Measurements from ENCODE around the gene BCL6. TPM values are rescaled to one million over a fixed set of nuclear protein-coding genes. Genes with fewer than 3 reads are reported as not detected.

Gene BCL6
- total and polyA plus RNA-seq, 9 of the 15 experiments (the other 6 are each of a cell fraction or from before 2014, with no cell fraction given): 0.08 to 3.5 (median 1.6) TPM

DNA sequence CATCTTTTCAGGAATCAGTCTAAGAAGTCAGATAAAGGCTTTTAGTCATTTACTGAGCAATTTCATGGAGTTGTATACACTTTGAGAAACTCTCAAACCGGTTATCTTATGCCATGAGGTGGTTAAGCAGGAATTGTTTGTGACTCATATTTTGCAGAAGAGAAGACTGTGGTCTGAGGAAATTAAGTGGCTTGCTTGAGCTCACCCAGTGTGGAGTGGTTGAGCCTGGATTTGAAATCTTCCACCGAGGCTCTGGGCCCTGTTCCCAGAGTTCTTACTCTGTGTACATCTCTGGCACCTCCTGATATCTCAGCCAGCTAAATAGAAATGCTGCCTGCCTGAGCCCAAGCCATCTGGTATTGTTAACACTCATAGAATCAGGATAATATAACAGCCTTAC is 37.8 kb upstream of the BCL6 start:
- no peak overlapping the region for H3K4me3 ChIP-seq

More for the DNA sequence above, 37.8 kb upstream of the BCL6 start:
- Histone ChIP-seq H3K36me3 (ENCODE audit: control insufficient read depth, insufficient read depth, low read length) (no peaks in the 10 kb centered on the region), H3K4me1 (replicated peaks in 1 of 2; ENCODE audit: control insufficient read depth in 2 of 2, insufficient read depth in 2 of 2, low read length in 2 of 2) (no peaks in the 10 kb centered on the region), H3K9ac (ENCODE audit: insufficient read depth in 1 of 2, low read depth in 2 of 2, low read length in 2 of 2) (no peak overlapping the region), H3K79me2 (ENCODE audit: control insufficient read depth, insufficient read depth, low read length) (no peaks in the 10 kb centered on the region), H4K20me1 (replicated peaks; ENCODE audit: control insufficient read depth, insufficient read depth, low read length) (no peaks in the 10 kb centered on the region), H3K9me1 (ENCODE audit: control insufficient read depth, insufficient read depth, low read length) (no peaks in the 10 kb centered on the region), H2AFZ (ENCODE audit: low read depth, low read length) (no peak overlapping the region), H3K4me2 (ENCODE audit: insufficient read depth, low read length) (no peak overlapping the region), H3K27me3 (ENCODE audit: control insufficient read depth in 2 of 2, insufficient read depth in 2 of 2, low read length in 2 of 2) (peaks cover 0 to 2% of the 10 kb centered on the region in 2 experiments; a peak in 3 of 5 replicates), H3K9me3 (replicated peaks; ENCODE audit: control insufficient read depth, insufficient read depth, low read depth, low read length) (no peaks in the 10 kb centered on the region), H3K27ac (ENCODE audit: extremely low read depth, low read depth, low read length) (no peak overlapping the region)
- FAIRE-seq: no peak
- WGBS (ENCODE audit: insufficient coverage, low coverage, missing lambda C conversion rate): 0% methylated on average over 2 of the region's 2 CpGs
- POLR2A ChIA-PET: no interaction called here
- no peak for ATAC-seq
- no peak for DNase-seq (ENCODE audit: extremely low read depth in 1 of 4, low spot score in 3 of 4)
- intact Hi-C loops (cut with micrococcal nuclease) (no loop called here), in situ Hi-C loops (cut with MboI) (no loop called here)
- BruUV-seq (replicated peaks): no TSS peak
- TF ChIP-seq, protein P1, sequence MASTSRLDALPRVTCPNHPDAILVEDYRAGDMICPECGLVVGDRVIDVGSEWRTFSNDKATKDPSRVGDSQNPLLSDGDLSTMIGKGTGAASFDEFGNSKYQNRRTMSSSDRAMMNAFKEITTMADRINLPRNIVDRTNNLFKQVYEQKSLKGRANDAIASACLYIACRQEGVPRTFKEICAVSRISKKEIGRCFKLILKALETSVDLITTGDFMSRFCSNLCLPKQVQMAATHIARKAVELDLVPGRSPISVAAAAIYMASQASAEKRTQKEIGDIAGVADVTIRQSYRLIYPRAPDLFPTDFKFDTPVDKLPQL (IDR thresholded peaks at IDR 0.05; ENCODE audit: extremely low read depth, insufficient read length): no peak
- no peak for TF ChIP-seq KLF16 (IDR thresholded peaks at IDR 0.05)
- no peak for TF ChIP-seq ZNF444 (CRISPR knock-in tag; IDR thresholded peaks at IDR 0.05)
- no peak for TF ChIP-seq ZNF77 (CRISPR knock-in tag; IDR thresholded peaks at IDR 0.05)
- TF ChIP-seq SMAD3 (CRISPR knock-in tag; conservative IDR thresholded peaks at IDR 0.05): no peak
- TF ChIP-seq FOXJ3 (CRISPR knock-in tag; IDR thresholded peaks at IDR 0.05): no peak
- no peak for TF ChIP-seq SRSF7 (optimal IDR thresholded peaks at IDR 0.05; ENCODE audit: low read depth, low read length)
- TF ChIP-seq ELF4 (CRISPR knock-in tag; IDR thresholded peaks at IDR 0.05): no peak
- TF ChIP-seq FOXK2 (conservative IDR thresholded peaks at IDR 0.05 in 1 of 2, IDR thresholded peaks at IDR 0.05 in 1 of 2; ENCODE audit: low read depth in 2 of 2): no peak
- TF ChIP-seq, protein P2, sequence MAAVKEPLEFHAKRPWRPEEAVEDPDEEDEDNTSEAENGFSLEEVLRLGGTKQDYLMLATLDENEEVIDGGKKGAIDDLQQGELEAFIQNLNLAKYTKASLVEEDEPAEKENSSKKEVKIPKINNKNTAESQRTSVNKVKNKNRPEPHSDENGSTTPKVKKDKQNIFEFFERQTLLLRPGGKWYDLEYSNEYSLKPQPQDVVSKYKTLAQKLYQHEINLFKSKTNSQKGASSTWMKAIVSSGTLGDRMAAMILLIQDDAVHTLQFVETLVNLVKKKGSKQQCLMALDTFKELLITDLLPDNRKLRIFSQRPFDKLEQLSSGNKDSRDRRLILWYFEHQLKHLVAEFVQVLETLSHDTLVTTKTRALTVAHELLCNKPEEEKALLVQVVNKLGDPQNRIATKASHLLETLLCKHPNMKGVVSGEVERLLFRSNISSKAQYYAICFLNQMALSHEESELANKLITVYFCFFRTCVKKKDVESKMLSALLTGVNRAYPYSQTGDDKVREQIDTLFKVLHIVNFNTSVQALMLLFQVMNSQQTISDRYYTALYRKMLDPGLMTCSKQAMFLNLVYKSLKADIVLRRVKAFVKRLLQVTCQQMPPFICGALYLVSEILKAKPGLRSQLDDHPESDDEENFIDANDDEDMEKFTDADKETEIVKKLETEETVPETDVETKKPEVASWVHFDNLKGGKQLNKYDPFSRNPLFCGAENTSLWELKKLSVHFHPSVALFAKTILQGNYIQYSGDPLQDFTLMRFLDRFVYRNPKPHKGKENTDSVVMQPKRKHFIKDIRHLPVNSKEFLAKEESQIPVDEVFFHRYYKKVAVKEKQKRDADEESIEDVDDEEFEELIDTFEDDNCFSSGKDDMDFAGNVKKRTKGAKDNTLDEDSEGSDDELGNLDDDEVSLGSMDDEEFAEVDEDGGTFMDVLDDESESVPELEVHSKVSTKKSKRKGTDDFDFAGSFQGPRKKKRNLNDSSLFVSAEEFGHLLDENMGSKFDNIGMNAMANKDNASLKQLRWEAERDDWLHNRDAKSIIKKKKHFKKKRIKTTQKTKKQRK (IDR thresholded peaks at IDR 0.05; ENCODE audit: borderline replicate concordance, low read depth, low read length): no peak
- CTCF ChIA-PET (ENCODE audit: low intra/inter-chr PET ratio): no interaction called here
